SHP77 treated with DMSO at 0.1 percent for 48 hours (cell line): ENCODE measurements around the gene TSPAN4.

ENCODE experiments used
- DNase-seq: peaks from one replicate; lab custom pipeline; 2025; lab: John Stamatoyannopoulos, UW

TSPAN4 gene

GRCh38 chr11:850775-851763 is 8.4 kb downstream of the TSPAN4 start:
- DNase-seq, result no peak

- no peak for DNase-seq
These were observed 10.1 kb downstream of the TSPAN4 start for GRCh38 chr11:852762-853161.

GRCh38 chr11:853682-854448 is 11.2 kb downstream of the TSPAN4 start:
- DNase-seq, result no peak

- DNase-seq, result no peak
These were observed 12.1 kb downstream of the TSPAN4 start for GRCh38 chr11:854601-855329.

DNA sequence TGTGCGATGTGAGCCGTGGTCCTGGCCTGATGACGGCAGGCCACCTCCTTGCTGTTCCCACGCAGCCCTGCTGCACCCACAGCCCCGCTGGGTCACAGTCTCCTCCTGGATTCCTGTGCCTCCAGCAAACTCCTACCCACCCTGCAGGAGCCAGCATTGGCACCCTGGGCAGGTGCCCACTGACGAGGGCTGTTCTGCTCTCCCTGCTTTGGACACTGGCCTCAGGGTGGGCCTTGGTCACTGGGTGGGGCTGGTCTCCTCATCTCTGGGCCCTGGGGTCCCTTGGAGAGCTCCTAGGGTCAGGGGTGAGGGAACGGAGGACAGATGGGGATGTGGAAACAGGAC is 12.7 kb downstream of the TSPAN4 start:
- DNase-seq, result no peak

DNA sequence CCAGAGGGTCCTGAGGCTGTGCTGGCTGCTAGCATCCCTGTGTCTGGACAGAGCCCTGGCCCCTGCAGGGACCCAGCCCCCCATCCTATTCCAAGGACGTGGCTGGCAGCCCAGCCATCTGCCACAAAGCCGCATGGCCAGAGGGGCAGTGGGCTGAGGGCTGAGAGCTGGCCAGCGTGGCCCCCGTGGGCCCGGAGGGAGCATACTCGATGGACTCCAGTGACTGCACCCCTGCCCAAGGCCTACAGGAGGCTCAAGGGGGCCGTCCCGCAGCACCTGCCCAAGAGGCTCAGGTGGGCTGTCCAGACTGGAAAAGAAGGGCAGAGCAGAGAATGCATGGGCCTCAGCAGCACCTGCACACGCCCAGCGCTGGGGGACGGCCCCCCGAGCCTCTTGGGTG is 13.1 kb downstream of the TSPAN4 start:
- DNase-seq, result no peak

DNA sequence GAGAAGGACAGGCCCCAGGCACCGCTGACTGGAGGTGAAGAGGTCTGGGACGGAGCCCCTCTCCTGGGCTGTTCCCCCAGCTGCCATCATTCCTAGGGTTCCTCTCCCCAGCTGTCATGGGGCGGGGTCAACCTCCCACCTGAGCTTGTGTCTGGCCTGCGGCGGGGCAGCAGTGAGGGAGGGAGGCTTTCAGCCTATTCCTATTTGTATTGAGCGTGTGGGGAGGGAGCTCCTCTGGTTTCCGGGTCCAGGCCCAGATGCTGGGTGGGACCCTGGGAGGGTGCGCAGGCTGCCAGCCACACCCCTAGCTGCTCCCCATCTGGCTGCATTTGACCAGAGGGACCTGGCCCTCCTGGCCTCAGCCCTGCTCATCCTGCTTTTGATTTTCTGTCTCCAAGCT is 13.7 kb downstream of the TSPAN4 start:
- no peak for DNase-seq

DNA sequence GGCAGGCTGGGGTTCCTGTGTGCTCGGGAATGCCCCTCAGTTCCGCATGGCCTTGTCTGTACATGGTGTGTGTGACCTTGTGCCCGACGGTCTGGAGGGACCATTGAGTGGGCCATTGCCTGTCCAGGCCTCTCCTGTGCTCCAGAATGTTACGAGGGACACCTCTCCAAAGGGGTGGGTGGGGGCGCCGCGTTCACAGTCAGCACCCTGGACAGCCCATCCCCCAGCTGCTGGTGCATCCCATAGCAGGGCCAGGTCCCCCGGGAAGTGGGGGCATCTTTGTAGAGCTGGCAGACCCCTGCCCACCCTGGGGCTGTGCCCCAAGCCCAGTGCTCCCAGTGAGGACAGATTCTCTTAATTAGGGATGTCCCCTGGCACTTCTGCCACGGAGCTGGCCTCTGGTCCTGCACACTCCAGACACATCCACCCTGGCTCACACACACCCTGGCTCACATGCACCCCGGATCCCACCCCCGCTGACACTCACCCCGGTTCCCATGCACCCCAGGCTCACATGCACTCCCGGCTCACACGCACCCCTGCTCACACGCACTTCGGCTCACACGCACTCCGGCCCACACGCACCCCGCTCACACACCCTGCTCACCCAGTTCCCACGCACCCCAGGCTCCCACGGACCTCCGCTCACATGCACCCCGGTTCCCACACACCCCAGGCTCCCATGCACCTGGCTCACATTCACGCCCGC is 15.6 kb downstream of the TSPAN4 start:
- no peak for DNase-seq

DNA sequence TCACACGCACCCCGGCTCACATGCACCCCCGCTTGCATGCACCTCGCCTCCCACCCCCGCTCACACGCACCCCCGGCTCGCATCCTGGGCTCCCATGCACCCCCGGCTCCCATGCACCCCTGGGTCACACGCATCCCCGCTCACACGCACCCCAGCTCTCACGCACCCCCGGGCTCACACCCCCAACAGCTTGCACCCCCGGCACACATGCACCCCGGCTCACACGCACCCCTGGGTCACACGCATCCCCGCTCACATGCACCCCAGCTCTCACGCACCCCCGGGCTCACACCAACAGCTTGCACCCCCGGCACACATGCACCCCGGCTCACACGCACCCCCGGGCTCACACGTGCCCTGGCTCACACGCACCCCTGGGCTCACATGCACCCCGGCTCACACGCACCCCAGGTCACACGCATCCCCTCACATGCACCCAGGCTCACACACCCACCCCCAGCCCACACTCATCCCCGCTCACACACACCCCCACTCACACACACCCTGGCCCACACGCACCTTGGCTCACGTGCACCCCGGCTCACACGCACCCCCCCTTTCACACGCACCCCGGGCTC is 16.2 kb downstream of the TSPAN4 start:
- DNase-seq, result no peak

DNA sequence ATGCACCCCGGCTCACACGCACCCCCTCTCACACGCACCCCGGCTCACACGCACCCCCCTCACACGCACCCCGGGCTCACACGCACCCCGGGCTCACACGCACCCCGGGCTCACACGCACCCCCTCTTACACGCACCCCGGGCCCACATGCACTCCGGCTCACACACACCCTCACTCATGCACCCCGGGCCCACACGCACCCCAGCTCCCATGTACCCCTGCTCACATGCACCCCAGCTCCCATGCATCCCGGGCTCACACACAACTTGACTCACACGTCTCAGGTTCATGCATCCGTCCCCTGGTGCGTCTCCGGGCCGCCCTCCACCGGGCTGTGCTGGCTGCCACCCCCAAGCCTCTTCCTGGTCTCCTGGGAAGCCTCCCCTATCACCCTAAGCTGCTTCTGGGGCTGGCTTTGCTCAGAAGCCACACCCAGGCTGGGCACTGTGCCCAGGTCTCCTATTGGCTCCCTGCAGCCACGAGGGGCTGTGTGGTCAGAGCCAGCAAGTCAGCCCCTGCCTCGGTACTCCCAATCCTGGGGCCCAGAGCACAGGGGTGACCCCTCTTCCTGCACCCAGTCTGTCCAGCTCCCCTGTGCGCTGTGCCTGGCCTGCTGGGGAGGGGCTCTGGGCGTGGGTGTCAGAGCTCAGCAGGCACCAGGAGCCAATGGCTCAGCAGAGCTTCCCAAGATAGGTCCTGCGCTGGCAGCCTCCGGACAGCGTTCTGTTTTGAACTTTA is 16.9 kb downstream of the TSPAN4 start:
- DNase-seq, result no peak

- DNase-seq, result no peak
These were observed 17.8 kb downstream of the TSPAN4 start for GRCh38 chr11:860234-861104.

GRCh38 chr11:861105-861479 is 18.4 kb downstream of the TSPAN4 start:
- DNase-seq, result no peak

DNA sequence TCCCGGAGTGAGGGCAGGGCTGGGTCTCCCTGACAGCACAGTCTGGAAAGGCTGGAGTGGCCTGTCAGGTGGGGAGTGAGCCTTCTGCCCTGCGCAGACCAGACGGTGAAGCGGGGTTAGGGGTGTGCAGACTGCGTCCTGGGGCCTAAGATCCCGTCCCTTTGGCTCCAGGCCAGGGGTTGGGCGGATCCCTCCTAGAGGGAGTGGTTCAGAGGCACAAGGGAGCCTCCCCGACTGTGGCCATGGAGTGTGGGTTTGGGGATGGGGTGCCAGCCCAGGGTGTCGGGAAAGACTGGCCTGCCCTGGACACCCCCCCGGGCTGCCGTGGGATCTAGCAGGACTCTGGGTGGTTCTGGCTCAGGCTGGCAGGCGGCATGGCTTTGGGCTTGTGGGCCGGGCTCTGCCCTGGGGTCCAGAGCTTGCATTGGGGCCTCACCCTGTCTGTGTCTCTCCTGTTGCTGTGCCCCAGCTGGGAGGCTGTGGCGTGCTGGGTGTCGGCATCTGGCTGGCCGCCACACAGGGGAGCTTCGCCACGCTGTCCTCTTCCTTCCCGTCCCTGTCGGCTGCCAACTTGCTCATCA is 19.5 kb downstream of the TSPAN4 start:
- no peak for DNase-seq

DNA sequence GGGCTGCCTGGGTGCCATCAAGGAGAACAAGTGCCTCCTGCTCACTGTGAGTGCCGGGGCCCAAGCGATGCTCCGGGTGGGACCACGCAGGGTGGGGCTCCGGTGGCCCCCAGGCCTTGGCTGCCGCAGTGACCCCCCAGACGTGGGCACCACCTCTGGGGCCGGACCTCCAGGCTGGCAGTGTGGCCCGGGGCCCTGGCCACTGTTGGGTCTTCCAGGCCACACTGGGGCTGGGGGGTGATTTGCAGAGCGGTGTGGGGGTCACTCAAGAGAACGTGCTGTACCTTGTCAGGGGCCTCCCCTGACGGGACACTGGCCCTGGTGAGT is 20.0 kb downstream of the TSPAN4 start:
- no peak for DNase-seq

DNA sequence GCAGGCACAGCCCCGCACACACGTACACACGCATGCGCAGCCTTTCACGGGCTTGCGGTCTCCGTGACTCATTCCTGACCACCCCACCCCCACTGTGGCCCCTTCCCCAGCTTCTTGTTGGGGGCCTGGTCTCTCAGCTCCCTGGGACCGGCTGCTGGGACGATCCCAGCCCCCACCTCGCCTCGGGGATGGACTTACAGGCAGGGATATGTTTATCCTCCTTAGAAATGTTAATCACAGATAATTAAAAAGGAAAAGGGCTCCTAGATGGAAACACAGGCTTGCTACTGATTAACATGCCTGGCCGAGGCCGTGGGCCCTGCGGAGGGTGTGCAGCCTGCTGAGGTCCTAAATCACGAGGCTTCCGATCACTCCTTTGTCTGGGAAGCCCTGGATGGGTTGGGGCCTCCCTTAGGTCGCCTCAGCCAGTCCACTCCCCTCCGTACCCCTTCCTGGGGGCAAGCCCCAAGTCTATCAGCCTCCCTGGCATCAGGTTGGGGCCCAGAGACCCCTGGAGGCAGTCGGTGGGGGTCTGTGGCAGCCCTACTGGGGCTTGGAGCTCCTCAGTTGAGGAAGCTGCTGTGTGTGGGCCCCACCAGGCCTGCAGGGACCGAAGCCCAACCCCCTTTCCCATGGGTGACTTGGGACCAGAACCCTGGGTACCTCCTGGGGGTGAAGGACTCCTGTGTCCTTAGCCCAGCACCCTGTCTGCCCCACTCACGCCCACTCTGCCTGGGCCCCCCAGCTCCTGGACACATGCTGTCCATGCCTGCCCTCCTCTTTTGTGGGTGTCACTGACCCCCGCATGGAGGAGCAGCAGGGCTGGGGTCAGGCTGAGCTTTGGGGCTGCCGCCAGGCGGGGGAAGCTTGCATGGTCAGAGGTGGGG is 20.6 kb downstream of the TSPAN4 start:
- DNase-seq, result no peak

- DNase-seq, result no peak
These were observed 21.5 kb downstream of the TSPAN4 start for GRCh38 chr11:863910-864827.

DNA sequence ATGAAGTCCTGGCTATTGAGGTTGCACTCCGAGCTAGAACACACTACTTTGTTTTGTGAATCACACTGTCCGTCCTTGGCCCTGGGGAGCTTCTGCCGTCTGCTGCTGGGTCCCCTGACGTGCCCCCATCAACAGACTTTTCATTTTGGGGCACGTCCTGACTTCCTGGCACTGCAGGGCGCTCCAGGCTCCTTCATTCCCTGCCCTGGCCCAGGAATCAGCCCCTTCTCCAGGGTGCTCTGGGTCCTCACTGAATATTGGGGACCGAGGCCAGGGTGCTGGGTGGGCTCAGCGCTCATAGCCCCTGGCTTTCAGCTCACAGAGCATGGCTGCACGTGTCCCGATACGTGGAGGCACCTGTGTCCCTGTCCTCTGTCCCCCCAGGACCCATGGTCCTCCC is 22.2 kb downstream of the TSPAN4 start:
- no peak for DNase-seq
